Measurements from ENCODE around the gene RNF220. TPM values are rescaled to one million over a fixed set of nuclear protein-coding genes. Genes with fewer than 3 reads are reported as not detected.
"Not testable (repeated sequence)": the region's sequence is repeated elsewhere in the genome, so short reads cannot be mapped to it uniquely, and the experiment has no call there.

Gene RNF220
- polyA plus RNA-seq, 1 donor (not counting 4 experiments of a cell fraction or from before 2014, with no cell fraction given) = 42.7 TPM

- Histone ChIP-seq H3K79me2 (ENCODE audit: control insufficient read depth, insufficient read depth, low read length) (no peaks in the 10 kb centered on the region), H3K4me2 (ENCODE audit: control insufficient read depth, extremely low read depth, insufficient read depth, low read depth, low read length) (peak overlapping the region; percentile 2), H3K9ac (ENCODE audit: control insufficient read depth, extremely low read depth, insufficient read depth, low read length) (no peak overlapping the region), H2AFZ (ENCODE audit: control insufficient read depth, low read length) (no peak overlapping the region), H3K27me3 (ENCODE audit: control insufficient read depth, extremely low read depth, insufficient read depth, low read length) (peaks cover 39% of the 10 kb centered on the region), H3K9me3 (ENCODE audit: control insufficient read depth, low read depth, low read length) (no peaks in the 10 kb centered on the region), H3K4me3 (ENCODE audit: control insufficient read depth in 2 of 3, extremely low read depth in 1 of 3, insufficient read depth in 2 of 3, low read depth in 1 of 3, low read length in 3 of 3) (no peak overlapping the region), H3K36me3 (ENCODE audit: control insufficient read depth in 2 of 2, extremely low read depth in 1 of 2, insufficient read depth in 2 of 2, low read length in 2 of 2) (no peaks in the 10 kb centered on the region), H3K4me1 (ENCODE audit: control insufficient read depth, extremely low read depth, insufficient read depth, low read length) (no peaks in the 10 kb centered on the region), H3K27ac (ENCODE audit: control insufficient read depth, insufficient read depth, low read length) (no peak overlapping the region), H3K9me1 (ENCODE audit: control insufficient read depth, extremely low read depth, insufficient read depth, low read length) (no peaks in the 10 kb centered on the region), H4K20me1 (ENCODE audit: control insufficient read depth, extremely low read depth, insufficient read depth, low read length) (no peaks in the 10 kb centered on the region)
- FAIRE-seq = no peak
- no peak for DNase-seq (ENCODE audit: low read depth, low spot score)
- dilution Hi-C loops (cut with MboI; ENCODE audit: extremely low pct_ligation_motif_present, low sequenced_read_pairs) = no loop called here
- TF ChIP-seq CTCF (optimal IDR thresholded peaks at IDR 0.05 in 1 of 3, IDR thresholded peaks at IDR 0.05 in 1 of 3, conservative IDR thresholded peaks at IDR 0.05 in 1 of 3; ENCODE audit: extremely low read depth in 1 of 3, insufficient read depth in 2 of 3, low read length in 3 of 3) = no peak
- no peak for TF ChIP-seq EZH2 (IDR thresholded peaks at IDR 0.05; ENCODE audit: low read length)
Measured at GRCh38 chr1:44501047-44501890, 96.2 kb downstream of the RNF220 start.

- H4K20me1 ChIP-seq (ENCODE audit: control insufficient read depth, extremely low read depth, insufficient read depth, low read length); H3K27ac ChIP-seq (ENCODE audit: control insufficient read depth, insufficient read depth, low read length); FAIRE-seq; H3K9me1 ChIP-seq (ENCODE audit: control insufficient read depth, extremely low read depth, insufficient read depth, low read length); H3K4me1 ChIP-seq (ENCODE audit: control insufficient read depth, extremely low read depth, insufficient read depth, low read length); H3K4me3 ChIP-seq (ENCODE audit: control insufficient read depth in 2 of 3, extremely low read depth in 1 of 3, insufficient read depth in 2 of 3, low read depth in 1 of 3, low read length in 3 of 3); H3K79me2 ChIP-seq (ENCODE audit: control insufficient read depth, insufficient read depth, low read length); H3K4me2 ChIP-seq (ENCODE audit: control insufficient read depth, extremely low read depth, insufficient read depth, low read depth, low read length); H3K9ac ChIP-seq (ENCODE audit: control insufficient read depth, extremely low read depth, insufficient read depth, low read length); H3K36me3 ChIP-seq (ENCODE audit: control insufficient read depth in 2 of 2, extremely low read depth in 1 of 2, insufficient read depth in 2 of 2, low read length in 2 of 2); dilution Hi-C loops (cut with MboI; ENCODE audit: extremely low pct_ligation_motif_present, low sequenced_read_pairs); DNase-seq (ENCODE audit: low read depth, low spot score); H3K9me3 ChIP-seq (ENCODE audit: control insufficient read depth, low read depth, low read length); H2AFZ ChIP-seq (ENCODE audit: control insufficient read depth, low read length): not testable (repeated sequence)
- H3K27me3 ChIP-seq (ENCODE audit: control insufficient read depth, extremely low read depth, insufficient read depth, low read length) = peaks cover 34% of the 10 kb centered on the region
Measured at GRCh38 chr1:44502823-44503222, 97.8 kb downstream of the RNF220 start.
